K562 (cell line): ENCODE data around the gene COX6B2. TPM values are rescaled to one million over a fixed set of nuclear protein-coding genes. Genes with fewer than 3 reads are reported as not detected.
A peak's percentile ranks its signal among the peaks of the same experiment; 100 is the strongest.

ENCODE experiments used
- ATF2 ChIP-seq: sonication (generic); formaldehyde crosslinking; IDR thresholded peaks from 2 replicates; pipeline ENCODE4 v1.8.1; 2022; ENCODE audit warnings: missing genetic modification reagents
- CCNT2 ChIP-seq: IDR thresholded peaks from 2 replicates; pipeline ENCODE4 v1.6.1; 2011; ENCODE audit warnings: borderline replicate concordance, low read depth, mild to moderate bottlenecking, moderate library complexity, mixed read lengths, low read length; ENCODE audit not compliant: insufficient read length; ENCODE audit errors: extremely low read depth
- CHD2 ChIP-seq: IDR thresholded peaks from 2 replicates; pipeline ENCODE4 v1.6.1; 2011; ENCODE audit warnings: low read depth, low read length
- CSDE1 ChIP-seq, 2 experiments: fragments of 450-650 bp; IDR thresholded peaks; 2 replicates each; pipeline ENCODE4 v1.6.1; 2016; ENCODE audit warnings: mild to moderate bottlenecking in 1 of 2
- E2F8 ChIP-seq: fragments of 450-650 bp; IDR thresholded peaks from 2 replicates; pipeline ENCODE4 v1.7.1; 2018; ENCODE audit warnings: mild to moderate bottlenecking, low read depth; ENCODE audit not compliant: partially characterized antibody
- ELF2 ChIP-seq: fragments of 250-450 bp; sonication (Bioruptor Pico); IDR thresholded peaks from 2 replicates; pipeline ENCODE4 v1.5.0; 2021; ENCODE audit warnings: mild to moderate bottlenecking
- ELF4 ChIP-seq: fragments of 450-650 bp; formaldehyde crosslinking; IDR thresholded peaks from 2 replicates; pipeline ENCODE4 v1.4.0; 2022; ENCODE audit warnings: missing genetic modification characterization
- FOSL1 ChIP-seq: fragments of 200-800 bp; sonication (Bioruptor generic); conservative IDR thresholded peaks from 2 replicates; pipeline ENCODE4 v1.6.1; 2016; ENCODE audit warnings: missing genetic modification characterization, missing compliant biosample characterization
- FOXA1 ChIP-seq: fragments of 450-650 bp; IDR thresholded peaks from 2 replicates; pipeline ENCODE4 v1.6.1; 2016; ENCODE audit warnings: mild to moderate bottlenecking, borderline replicate concordance
- GATAD2A ChIP-seq: fragments of 450-650 bp; IDR thresholded peaks from 2 replicates; pipeline ENCODE4 v1.6.1; 2017
- GMEB1 ChIP-seq: fragments of 250-450 bp; sonication (Bioruptor Pico); IDR thresholded peaks from 2 replicates; pipeline ENCODE4 v1.4.0; 2020; ENCODE audit warnings: mild to moderate bottlenecking
- MEIS2 ChIP-seq: fragments of 450-650 bp; IDR thresholded peaks from 2 replicates; pipeline ENCODE4 v1.6.1; 2014; ENCODE audit warnings: mild to moderate bottlenecking; ENCODE audit not compliant: partially characterized antibody
- MXI1 ChIP-seq: IDR thresholded peaks from 2 replicates; pipeline ENCODE4 v1.6.1; 2011; ENCODE audit warnings: low read depth, mild to moderate bottlenecking, improper control_type of control experiment, low read length
- NFE2L1 ChIP-seq: fragments of 450-650 bp; IDR thresholded peaks from 2 replicates; pipeline ENCODE4 v1.6.1; 2016; ENCODE audit warnings: missing genetic modification characterization, low read depth, mild to moderate bottlenecking, missing compliant biosample characterization, moderate library complexity, borderline replicate concordance
- SIX5 ChIP-seq, 2 experiments: IDR thresholded peaks; 2 replicates each; pipeline ENCODE4 v1.6.1; 2011; ENCODE audit warnings: low read length in 2 of 2, borderline replicate concordance in 1 of 2, low read depth in 1 of 2, mild to moderate bottlenecking in 1 of 2, moderate library complexity in 1 of 2; ENCODE audit not compliant: insufficient read depth in 1 of 2
- SMAD2 ChIP-seq: fragments of 150-350 bp; IDR thresholded peaks from 2 replicates; pipeline ENCODE4 v1.6.1; 2014; ENCODE audit warnings: low read depth, mild to moderate bottlenecking, low read length
- U2AF1 ChIP-seq: fragments of 200-400 bp; formaldehyde crosslinking; optimal IDR thresholded peaks from 2 replicates; pipeline ENCODE3; 2017; ENCODE audit warnings: mild to moderate bottlenecking, low read depth, low read length, moderate library complexity
- WHSC1 ChIP-seq: IDR thresholded peaks from one replicate; pipeline ENCODE4 v1.6.1; 2012; ENCODE audit warnings: low read length, control low read depth, inconsistent platforms
- ZNF197 ChIP-seq: fragments of 200-800 bp; sonication (Bioruptor generic); IDR thresholded peaks from 2 replicates; pipeline ENCODE4 v1.6.1; 2016; ENCODE audit warnings: low read depth, missing genetic modification characterization, missing compliant biosample characterization
- ZNF239 ChIP-seq: fragments of 250-450 bp; sonication (Bioruptor Pico); IDR thresholded peaks from 2 replicates; pipeline ENCODE4 v1.4.0; 2020; ENCODE audit warnings: mild to moderate bottlenecking
- ZNF561 ChIP-seq: fragments of 450-650 bp; formaldehyde crosslinking; conservative IDR thresholded peaks from 2 replicates; pipeline ENCODE4 v1.4.0; 2020; ENCODE audit warnings: mild to moderate bottlenecking, moderate library complexity
- polyA plus RNA-seq, 8 experiments: library from polyadenylated mRNA; depleted of rRNA in 4 of 8; stranded (reverse) in 5 of 8; unstranded in 3 of 8; fragments of >200 nt; fragmentation: Nextera tagmentation in 2 of 8; fragmentation: Illumina TruSeq in 1 of 8; extraction: Ambion mirVana in 2 of 8; extraction: Trizol in 1 of 8; gene quantifications; 2 replicates each; pipeline versions ENCODE4 v1.2.1 to v1.2.3, GENCODE V29; 2011 to 2014; ENCODE audit warnings: inconsistent platforms in 1 of 8, missing spikeins in 1 of 8
- total RNA-seq, 7 experiments: library from RNA; depleted of rRNA in 6 of 7; stranded (reverse); fragments of >200 nt in 6 of 7; fragmentation: Illumina TruSeq in 2 of 7; extraction: Trizol in 2 of 7; gene quantifications; 2 replicates each; pipeline versions ENCODE4 v1.2.1 to v1.2.3, GENCODE V29; 2011 to 2021; ENCODE audit warnings: low replicate concordance in 1 of 7

The COX6B2 gene
- total and polyA plus RNA-seq, 9 of the 15 experiments (the other 6 are each of a cell fraction or from before 2014, with no cell fraction given), result 0.40 to 2.5 (median 0.83) TPM

- TF ChIP-seq GMEB1 (CRISPR knock-in tag) (peak; percentile 40; the same call in 1 of the 2 replicates), ZNF197 (CRISPR knock-in tag) (no peak), GATAD2A (no peak), ELF2 (CRISPR knock-in tag) (no peak), MXI1 (no peak), FOXA1 (no peak), U2AF1 (no peak), FOSL1 (tag) (no peak), ELF4 (CRISPR knock-in tag) (no peak), ZNF561 (CRISPR knock-in tag) (no peak), CHD2 (0 out of 2 replicates have a peak, but pooled peaks have one; percentile 31), E2F8 (no peak), SMAD2 (peak; percentile 92; the same call in 1 of the 2 replicates), NFE2L1 (tag) (no peak), MEIS2 (no peak), CSDE1 (IDR thresholded peaks at IDR 0.05) (no peak), ATF2 (CRISPR knock-in tag) (no peak), SIX5 (IDR thresholded peaks at IDR 0.05; ENCODE audit: borderline replicate concordance in 1 of 2, insufficient read depth in 1 of 2, low read depth in 1 of 2, low read length in 2 of 2) (peak; percentile 99), ZNF239 (CRISPR knock-in tag) (no peak), CCNT2 (no peak), WHSC1 (no peak)
These were observed 49.0 kb downstream of the COX6B2 start (continued) for GRCh38 chr19:55305491-55305890.
